GM10847 (cell line): ENCODE measurements around the gene WFDC2.

Source experiments
- POLR2A ChIP-seq: IDR thresholded peaks from 2 replicates; pipeline ENCODE4 v1.6.1; 2011; ENCODE audit not compliant: insufficient read length; ENCODE audit errors: extremely low read depth

WFDC2 gene

DNA sequence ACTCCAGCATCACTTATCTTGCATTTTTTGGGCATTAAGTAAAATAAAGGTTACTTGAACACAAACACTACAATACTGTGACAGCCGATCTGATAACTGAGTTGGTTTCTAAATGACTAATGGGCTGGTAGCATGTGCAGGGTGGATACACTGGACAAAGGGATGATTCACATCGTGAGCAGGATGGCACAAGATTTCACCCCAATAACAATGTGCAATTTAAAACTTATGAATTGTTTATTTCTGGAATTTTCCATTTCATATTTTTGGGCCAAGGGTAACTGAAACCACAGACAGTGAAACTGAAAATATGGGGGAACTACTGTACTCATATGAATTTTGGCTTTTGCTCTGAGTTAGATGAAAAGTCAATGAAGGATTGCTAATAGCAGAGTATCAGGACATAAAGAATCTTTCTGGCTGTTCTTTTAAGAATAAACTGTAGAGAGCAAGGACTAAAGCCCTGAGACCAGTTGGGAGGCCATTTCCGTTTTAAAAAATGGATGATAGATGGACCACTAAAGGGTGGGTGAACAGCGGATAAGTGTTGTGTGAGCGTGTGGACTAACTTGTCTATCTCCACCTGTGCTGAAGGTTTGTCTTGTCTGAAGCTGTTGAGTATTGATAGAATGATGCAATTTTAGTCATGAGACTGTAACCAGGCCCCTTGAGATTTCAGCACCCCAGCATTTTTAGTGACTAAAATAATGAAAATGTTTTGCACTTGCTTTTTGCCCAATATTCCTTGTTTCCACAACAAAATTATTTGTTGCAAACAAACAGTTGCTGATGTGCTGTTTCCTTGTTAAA lies 37.7 kb downstream of the WFDC2 start:
- no peak for TF ChIP-seq POLR2A

DNA sequence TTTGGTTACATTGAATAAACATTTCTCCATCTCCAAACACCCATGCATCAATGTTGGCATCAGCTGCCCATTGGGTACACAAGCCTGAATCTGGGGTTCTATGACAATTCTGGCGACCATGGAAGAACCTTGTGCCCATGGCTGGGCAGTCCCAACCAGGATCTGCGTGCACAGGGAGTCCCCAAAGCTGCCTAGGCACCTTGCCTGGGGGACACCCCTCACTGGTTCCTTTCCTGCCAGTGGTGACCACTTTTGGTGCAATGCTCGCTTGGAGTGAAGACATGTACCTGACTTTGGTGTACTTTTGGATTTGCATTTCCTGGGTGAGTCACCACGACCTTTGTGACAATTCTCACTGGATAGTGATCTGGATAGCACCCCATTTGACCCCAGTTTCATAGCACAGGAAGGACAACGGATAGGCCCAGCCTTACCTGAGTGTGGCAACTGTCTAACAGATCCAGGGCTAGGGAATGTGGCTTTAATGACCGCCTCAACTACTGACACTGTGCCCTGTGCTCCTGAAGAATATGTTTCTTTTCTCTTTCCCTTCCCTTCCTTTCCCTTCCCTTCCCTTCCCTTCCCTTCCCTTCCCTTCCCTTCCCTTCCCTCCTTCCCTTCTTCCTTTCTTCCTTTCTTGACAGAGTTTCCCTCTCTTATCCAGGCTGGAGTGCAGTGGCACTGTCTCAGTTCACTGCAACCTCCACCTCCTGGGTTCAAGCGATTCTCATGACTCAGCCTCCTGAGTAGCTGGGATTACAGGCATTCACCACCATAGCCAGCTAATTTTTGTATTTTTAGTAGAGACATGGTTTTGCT lies 38.7 kb downstream of the WFDC2 start:
- TF ChIP-seq POLR2A, result no peak

DNA sequence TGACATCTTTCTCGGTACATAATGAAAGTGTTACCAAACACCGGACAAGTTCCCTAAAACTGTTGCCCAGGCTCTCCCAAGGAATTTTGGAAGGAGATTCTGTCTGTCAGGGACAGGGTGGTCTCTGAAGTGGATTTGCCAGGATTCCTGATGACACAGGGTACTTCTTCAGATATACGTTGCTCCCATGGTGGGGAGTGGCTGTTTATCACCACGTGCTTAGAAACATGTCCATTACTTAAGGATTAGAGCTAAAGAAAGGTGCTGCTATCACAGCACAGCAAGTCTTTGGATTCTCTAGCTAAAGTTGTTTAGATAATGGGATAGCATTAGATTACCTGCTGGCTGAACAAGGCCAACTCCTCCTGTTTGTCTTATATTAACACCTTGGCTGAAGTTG lies 39.5 kb downstream of the WFDC2 start:
- no peak for TF ChIP-seq POLR2A

DNA sequence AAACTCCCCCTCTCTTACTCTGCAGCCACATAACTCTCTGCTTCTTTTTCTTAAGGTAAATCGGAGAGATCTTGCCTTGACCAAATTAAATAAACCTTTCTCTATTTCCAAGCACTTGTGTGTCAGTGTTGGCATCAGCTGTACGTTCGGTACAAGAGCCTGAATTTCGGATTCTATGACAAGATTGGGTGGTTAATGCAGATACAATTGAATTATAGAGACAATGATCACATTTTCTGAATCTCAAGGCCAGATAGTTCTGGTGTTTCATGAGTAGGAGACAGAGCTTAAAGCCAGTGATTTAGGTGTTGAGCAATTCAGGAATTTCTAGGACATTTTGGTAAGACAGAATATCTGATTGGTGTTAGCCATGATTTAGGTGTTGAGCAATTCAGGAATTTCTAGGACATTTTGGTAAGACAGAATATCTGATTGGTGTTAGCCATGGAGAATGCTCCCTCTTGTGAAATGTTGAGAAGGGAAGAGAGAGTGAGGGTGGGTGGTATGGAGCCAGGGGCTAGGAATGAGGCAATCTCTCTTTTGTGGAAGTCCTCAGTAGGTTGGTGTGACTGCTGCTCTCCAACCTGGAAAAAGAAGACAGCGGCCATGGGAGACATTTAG lies 40.8 kb downstream of the WFDC2 start:
- TF ChIP-seq POLR2A, result no peak

DNA sequence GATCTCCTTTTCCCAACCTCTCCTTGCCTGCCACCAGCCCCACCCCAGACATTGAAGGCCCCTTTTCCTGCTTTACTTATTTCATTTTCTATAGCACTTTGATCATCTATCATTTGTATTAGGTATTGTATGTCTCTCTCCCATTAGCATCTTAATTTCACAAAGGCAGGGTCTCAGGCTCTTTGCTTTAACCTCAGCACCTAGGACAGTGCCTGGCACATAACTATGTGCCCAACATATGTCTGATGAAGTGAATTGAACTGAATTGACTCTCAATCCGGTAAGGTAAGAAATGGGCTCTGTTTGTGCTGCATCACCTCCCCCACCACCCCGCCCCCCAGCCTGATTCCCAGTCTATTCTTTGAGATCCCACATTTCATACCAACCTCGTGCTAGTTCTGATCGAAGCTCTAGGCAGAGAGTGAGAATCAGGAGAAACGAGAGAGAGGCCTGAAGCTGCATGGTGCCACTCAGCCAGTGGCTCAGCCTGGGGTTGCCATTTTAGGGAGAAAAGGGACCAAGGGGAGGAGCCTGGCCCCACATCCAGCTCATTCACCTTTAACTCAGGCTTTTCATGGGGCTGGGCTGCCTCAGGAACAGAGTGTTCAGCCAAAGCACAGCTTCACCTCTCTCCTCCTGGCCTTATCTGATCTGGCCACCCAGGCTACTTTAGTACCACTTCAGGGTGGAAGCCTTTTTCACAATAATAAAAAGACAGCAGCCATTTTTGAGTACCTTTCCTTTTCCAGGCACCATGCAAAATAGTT lies 45.8 kb downstream of the WFDC2 start, which contains the start of gene SPINT3:
Gene SPINT3, minus strand, starts transcription at position 476 of the 767 bp plus-strand sequence. Its CDS starts 14 bp downstream, at position 462.
- no peak for TF ChIP-seq POLR2A

DNA sequence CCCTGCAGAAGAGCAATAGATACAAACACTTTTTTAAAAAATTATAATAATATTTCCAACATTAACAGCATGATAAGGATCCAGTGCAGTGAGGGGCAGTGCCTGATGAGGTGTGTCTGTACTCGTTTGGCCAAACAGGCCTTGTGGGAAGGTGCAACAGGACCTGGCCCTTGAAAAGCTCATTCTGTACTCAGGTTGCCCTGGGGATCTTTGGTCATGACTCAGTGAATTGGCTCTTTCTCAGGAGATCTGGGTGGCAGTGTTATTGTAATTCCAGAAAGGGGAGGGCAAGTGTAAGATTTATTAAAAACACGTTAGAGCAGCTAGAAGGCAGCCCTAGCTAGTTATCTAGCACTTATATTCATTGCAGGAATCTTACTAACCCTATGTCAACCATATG lies 48.7 kb downstream of the WFDC2 start:
- no peak for TF ChIP-seq POLR2A

DNA sequence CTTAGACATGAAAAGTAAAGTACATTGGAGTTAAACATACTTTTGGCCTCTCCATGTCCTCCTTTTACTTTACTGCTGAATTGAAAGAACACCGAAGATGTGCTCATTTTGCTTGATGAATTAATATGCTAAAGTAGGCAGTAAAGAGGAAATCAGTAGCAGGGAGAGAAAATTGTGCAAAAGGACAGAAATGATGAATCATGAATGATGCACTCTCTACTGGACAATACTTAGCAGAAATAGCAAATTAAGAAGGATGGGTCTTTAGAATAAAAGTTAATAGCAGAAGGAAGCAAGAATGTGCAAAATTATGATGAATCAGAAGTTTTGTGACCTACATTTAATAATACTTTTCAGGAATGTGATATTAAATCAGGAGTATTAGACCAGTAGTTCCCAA lies 54.3 kb downstream of the WFDC2 start:
- no peak for TF ChIP-seq POLR2A

DNA sequence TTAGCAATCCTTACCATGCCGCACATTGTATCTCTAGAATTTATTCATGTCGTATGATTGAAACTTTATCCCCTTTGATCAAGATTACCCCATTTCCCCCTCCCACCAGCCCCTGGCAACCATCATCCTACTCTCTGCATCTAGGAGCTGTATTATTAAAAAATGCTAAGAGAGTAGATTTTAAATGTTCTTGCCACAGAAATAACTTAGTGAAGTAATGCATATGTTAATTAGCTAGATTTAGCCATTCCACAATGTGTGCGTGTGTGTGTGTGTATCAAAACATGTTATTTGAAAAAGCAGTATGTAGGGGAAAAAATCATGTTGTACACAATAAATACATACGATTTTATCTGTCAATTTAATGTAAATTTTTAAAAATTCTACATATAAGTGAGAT lies 57.7 kb downstream of the WFDC2 start:
- TF ChIP-seq POLR2A, result no peak
